Measurements from ENCODE around the gene RDH16.
"Not testable (repeated sequence)": the region's sequence is repeated elsewhere in the genome, so short reads cannot be mapped to it uniquely, and the experiment has no call there.

Gene RDH16

GRCh38 chr12:56988207-56988739, 30.9 kb upstream of the RDH16 start:
- no peak for DNase-seq (ENCODE audit: low read depth in 2 of 2)

- peak in 1 of 2 donors; percentile 48 for DNase-seq (ENCODE audit: low read depth in 2 of 2)
Measured at GRCh38 chr12:56987551-56988053, 30.2 kb upstream of the RDH16 start.

- no peak for DNase-seq (ENCODE audit: low read depth in 2 of 2)
Measured at GRCh38 chr12:56987011-56987410, 29.6 kb upstream of the RDH16 start.

GRCh38 chr12:56985714-56986113, 28.3 kb upstream of the RDH16 start:
- not testable (repeated sequence) for DNase-seq (ENCODE audit: low read depth in 2 of 2)

- DNase-seq (ENCODE audit: low read depth in 2 of 2), result no peak
Measured at GRCh38 chr12:56983386-56983785, 26.0 kb upstream of the RDH16 start.

GRCh38 chr12:56982578-56983236, 25.3 kb upstream of the RDH16 start:
- DNase-seq (ENCODE audit: low read depth in 2 of 2), result not testable (repeated sequence)

- DNase-seq (ENCODE audit: low read depth in 2 of 2), result no peak
Measured at GRCh38 chr12:56980941-56981530, 23.6 kb upstream of the RDH16 start.

GRCh38 chr12:56980268-56980667, 22.9 kb upstream of the RDH16 start:
- no peak for DNase-seq (ENCODE audit: low read depth in 2 of 2)

GRCh38 chr12:56979628-56980027, 22.2 kb upstream of the RDH16 start:
- no peak for DNase-seq (ENCODE audit: low read depth in 2 of 2)

GRCh38 chr12:56978397-56979138, 21.2 kb upstream of the RDH16 start:
- DNase-seq (ENCODE audit: low read depth in 2 of 2), result no peak

GRCh38 chr12:56977361-56977760, 20.0 kb upstream of the RDH16 start:
- DNase-seq (ENCODE audit: low read depth in 2 of 2), result not testable (repeated sequence)

- not testable (repeated sequence) for DNase-seq (ENCODE audit: low read depth in 2 of 2)
Measured at GRCh38 chr12:56974224-56974623, 16.8 kb upstream of the RDH16 start.

GRCh38 chr12:56968910-56969309, 11.5 kb upstream of the RDH16 start:
- DNase-seq (ENCODE audit: low read depth in 2 of 2), result not testable (repeated sequence)

GRCh38 chr12:56965997-56966642, 8.7 kb upstream of the RDH16 start:
- not testable (repeated sequence) for DNase-seq (ENCODE audit: low read depth in 2 of 2)

GRCh38 chr12:56965124-56965523, 7.7 kb upstream of the RDH16 start:
- not testable (repeated sequence) for DNase-seq (ENCODE audit: low read depth in 2 of 2)

GRCh38 chr12:56963557-56963956, 6.1 kb upstream of the RDH16 start:
- not testable (repeated sequence) for DNase-seq (ENCODE audit: low read depth in 2 of 2)

GRCh38 chr12:56962247-56962646, 4.8 kb upstream of the RDH16 start:
- not testable (repeated sequence) for DNase-seq (ENCODE audit: low read depth in 2 of 2)

- no peak for DNase-seq (ENCODE audit: low read depth in 2 of 2)
Measured at GRCh38 chr12:56958422-56958821, 1.0 kb upstream of the RDH16 start.

GRCh38 chr12:56955631-56956256, 1.7 kb downstream of the RDH16 start:
- DNase-seq (ENCODE audit: low read depth in 2 of 2), result no peak

- DNase-seq (ENCODE audit: low read depth in 2 of 2), result no peak
Measured at GRCh38 chr12:56954958-56955355, 2.5 kb downstream of the RDH16 start.

Measured in stimulated activated CD8-positive, alpha-beta memory T cell treated with anti-CD3 and anti-CD28 coated beads, Interleukin-15, amount 100 ng/mL, for 48 hours (primary cell).